Mesothelial cell of epicardium (in vitro differentiated cells): ENCODE results near the gene SLC44A3. TPM values are rescaled to one million over a fixed set of nuclear protein-coding genes. Genes with fewer than 3 reads are reported as not detected.

Experiments
- DNase-seq, 2 experiments: peaks; one replicate each; pipeline ENCODE4 v3.0.0; 2021; ENCODE audit warnings: low spot score in 2 of 2; ENCODE audit not compliant: unreplicated experiment in 2 of 2
- H3K27ac Mint-ChIP-seq: 2 replicates; pipeline ENCODE4 v1.8.0; 2021; ENCODE audit warnings: mixed read lengths
- H3K27me3 Mint-ChIP-seq: 2 replicates; pipeline ENCODE4 v1.8.0; 2021; ENCODE audit warnings: low read depth, mixed read lengths
- H3K36me3 Mint-ChIP-seq: 2 replicates; pipeline ENCODE4 v1.8.0; 2021; ENCODE audit warnings: mixed read lengths
- H3K4me1 Mint-ChIP-seq: 2 replicates; pipeline ENCODE4 v1.8.0; 2021; ENCODE audit warnings: mixed read lengths
- H3K4me3 Mint-ChIP-seq: 2 replicates; pipeline ENCODE4 v1.8.0; 2021; ENCODE audit warnings: mild to moderate bottlenecking, moderate library complexity, mixed read lengths
- H3K9me3 Mint-ChIP-seq: 2 replicates; pipeline ENCODE4 v1.8.0; 2021; ENCODE audit warnings: mixed read lengths
- total RNA-seq: library from RNA; stranded (reverse); gene quantifications from 3 replicates; pipeline ENCODE4 v1.2.1, GENCODE V29; 2021
- TF ChIP-seq, protein P1 (sequence below): fragments of 200-600 bp; sonication (generic); IDR thresholded peaks from one replicate; pipeline ENCODE4 v1.5.0; 2021; ENCODE audit warnings: antibody characterized with exemption; ENCODE audit not compliant: unreplicated experiment

Gene SLC44A3
- total RNA-seq, 1 donor from 2014 or later, result 9.2 TPM

GRCh38 chr1:94859174-94859573, 39.0 kb downstream of the SLC44A3 start:
- Mint-ChIP-seq H3K9me3 (no peaks in the 10 kb centered on the region), H3K4me3 (no peak overlapping the region), H3K36me3 (peaks cover 2% of the 10 kb centered on the region), H3K4me1 (peaks cover 50% of the 10 kb centered on the region), H3K27ac (peak overlapping the region; percentile 14), H3K27me3 (no peaks in the 10 kb centered on the region)
- no peak for DNase-seq
- TF ChIP-seq, protein P1, sequence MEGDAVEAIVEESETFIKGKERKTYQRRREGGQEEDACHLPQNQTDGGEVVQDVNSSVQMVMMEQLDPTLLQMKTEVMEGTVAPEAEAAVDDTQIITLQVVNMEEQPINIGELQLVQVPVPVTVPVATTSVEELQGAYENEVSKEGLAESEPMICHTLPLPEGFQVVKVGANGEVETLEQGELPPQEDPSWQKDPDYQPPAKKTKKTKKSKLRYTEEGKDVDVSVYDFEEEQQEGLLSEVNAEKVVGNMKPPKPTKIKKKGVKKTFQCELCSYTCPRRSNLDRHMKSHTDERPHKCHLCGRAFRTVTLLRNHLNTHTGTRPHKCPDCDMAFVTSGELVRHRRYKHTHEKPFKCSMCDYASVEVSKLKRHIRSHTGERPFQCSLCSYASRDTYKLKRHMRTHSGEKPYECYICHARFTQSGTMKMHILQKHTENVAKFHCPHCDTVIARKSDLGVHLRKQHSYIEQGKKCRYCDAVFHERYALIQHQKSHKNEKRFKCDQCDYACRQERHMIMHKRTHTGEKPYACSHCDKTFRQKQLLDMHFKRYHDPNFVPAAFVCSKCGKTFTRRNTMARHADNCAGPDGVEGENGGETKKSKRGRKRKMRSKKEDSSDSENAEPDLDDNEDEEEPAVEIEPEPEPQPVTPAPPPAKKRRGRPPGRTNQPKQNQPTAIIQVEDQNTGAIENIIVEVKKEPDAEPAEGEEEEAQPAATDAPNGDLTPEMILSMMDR, result no peak

- Mint-ChIP-seq H3K9me3 (no peaks in the 10 kb centered on the region), H3K4me3 (no peak overlapping the region), H3K36me3 (no peaks in the 10 kb centered on the region), H3K27ac (peak overlapping the region; percentile 93), H3K27me3 (no peaks in the 10 kb centered on the region), H3K4me1 (peaks cover 80% of the 10 kb centered on the region)
- TF ChIP-seq, protein P1, result no peak
- no peak for DNase-seq
Measured at GRCh38 chr1:94862718-94863117, 42.6 kb downstream of the SLC44A3 start.

GRCh38 chr1:94863297-94863911, 43.2 kb downstream of the SLC44A3 start:
- no peaks in the 10 kb centered on the region for H3K36me3 Mint-ChIP-seq
- H3K4me1 Mint-ChIP-seq, result peaks cover 78% of the 10 kb centered on the region
- TF ChIP-seq, protein P1, result no peak
- no peak for DNase-seq
- peak overlapping the region; percentile 6 for H3K4me3 Mint-ChIP-seq
- peak overlapping the region; percentile 93 for H3K27ac Mint-ChIP-seq
- no peaks in the 10 kb centered on the region for H3K9me3 Mint-ChIP-seq
- no peaks in the 10 kb centered on the region for H3K27me3 Mint-ChIP-seq

- peak overlapping the region; percentile 93 for H3K27ac Mint-ChIP-seq
- peaks cover 77% of the 10 kb centered on the region for H3K4me1 Mint-ChIP-seq
Measured at GRCh38 chr1:94863919-94864318, 43.8 kb downstream of the SLC44A3 start.

DNA sequence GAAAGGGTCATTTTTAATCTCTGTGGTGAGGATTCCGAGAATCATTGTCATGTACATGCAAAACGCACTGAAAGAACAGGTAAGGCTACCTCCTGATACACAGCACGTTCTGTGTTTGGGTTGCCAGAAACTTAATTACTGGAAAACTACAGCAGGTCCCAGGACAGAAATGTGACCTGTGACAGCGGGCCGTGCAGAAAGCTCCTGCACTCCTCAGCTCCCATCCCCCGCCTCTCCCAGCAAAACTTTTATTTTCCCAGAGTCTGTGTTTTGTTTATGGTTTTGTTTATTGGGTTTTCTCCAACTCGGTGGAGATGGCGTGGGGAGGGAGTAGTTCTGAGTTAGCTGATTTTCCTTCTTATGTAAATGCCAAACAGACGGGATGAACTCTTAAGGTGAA, 44.7 kb downstream of the SLC44A3 start:
- no peaks in the 10 kb centered on the region for H3K27me3 Mint-ChIP-seq
- H3K9me3 Mint-ChIP-seq, result no peaks in the 10 kb centered on the region
- TF ChIP-seq, protein P1, result no peak
- H3K27ac Mint-ChIP-seq, result peak overlapping the region; percentile 93
- peaks cover 71% of the 10 kb centered on the region for H3K4me1 Mint-ChIP-seq
- no peak for DNase-seq
- H3K4me3 Mint-ChIP-seq, result no peak overlapping the region
- H3K36me3 Mint-ChIP-seq, result no peaks in the 10 kb centered on the region

More at GRCh38 chr1:94863919-94864318, 43.8 kb downstream of the SLC44A3 start:
- Mint-ChIP-seq H3K4me3 (peak overlapping the region; percentile 6), H3K9me3 (no peaks in the 10 kb centered on the region), H3K36me3 (no peaks in the 10 kb centered on the region), H3K27me3 (no peaks in the 10 kb centered on the region)
- TF ChIP-seq, protein P1, result no peak
- DNase-seq, result no peak

DNA sequence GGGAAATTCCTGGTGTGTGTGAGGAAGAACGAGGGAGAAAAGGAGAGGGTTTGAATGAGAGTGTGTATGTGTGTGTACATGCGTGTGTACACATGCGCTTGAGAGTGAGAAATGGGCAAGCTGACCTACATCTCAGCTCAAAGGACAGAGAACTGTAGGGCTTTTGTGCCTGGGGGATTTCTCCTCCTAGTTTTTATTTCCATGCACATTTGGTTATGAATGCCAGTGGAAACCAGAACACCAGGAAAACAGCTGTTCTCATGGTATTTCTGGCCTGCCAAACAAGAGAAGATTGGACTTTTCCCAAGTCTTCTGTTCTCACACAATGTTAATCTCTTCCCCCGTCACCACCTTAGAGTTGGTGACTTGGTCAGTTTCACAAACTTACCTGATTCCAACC, 45.2 kb downstream of the SLC44A3 start:
- Mint-ChIP-seq H3K4me1 (peaks cover 70% of the 10 kb centered on the region), H3K36me3 (peaks cover 2% of the 10 kb centered on the region), H3K27ac (peak overlapping the region; percentile 93), H3K4me3 (no peak overlapping the region), H3K9me3 (no peaks in the 10 kb centered on the region), H3K27me3 (no peaks in the 10 kb centered on the region)
- no peak for DNase-seq
- TF ChIP-seq, protein P1, result no peak
